Stimulated activated CD8-positive, alpha-beta memory T cell treated with anti-CD3 and anti-CD28 coated beads, Interleukin-4, amount 100 ng/mL, for 24 hours (primary cell): ENCODE measurements around the gene ANLN.
"Not testable (repeated sequence)": the region's sequence is repeated elsewhere in the genome, so short reads cannot be mapped to it uniquely, and the experiment has no call there.

Experiments used
- DNase-seq: peaks from one replicate; pipeline ENCODE4 v3.0.0-alpha.2; 2020; ENCODE audit warnings: low read depth

The ANLN gene

GRCh38 chr7:36389371-36390198 is at the start of gene ANLN:
Gene ANLN (plus strand): TSS chr7:36389862. CDS start chr7:36390027, 165 bp downstream.
- peak; percentile 73 for DNase-seq

- DNase-seq = no peak
These were observed 46.1 kb upstream of the ANLN start for GRCh38 chr7:36343548-36343947.

GRCh38 chr7:36344622-36345021 is 45.0 kb upstream of the ANLN start:
- DNase-seq = no peak

GRCh38 chr7:36346260-36346831 is 43.3 kb upstream of the ANLN start:
- no peak for DNase-seq

GRCh38 chr7:36348256-36348655 is 41.4 kb upstream of the ANLN start:
- no peak for DNase-seq

- no peak for DNase-seq
These were observed 40.9 kb upstream of the ANLN start for GRCh38 chr7:36348771-36349170.

- DNase-seq = no peak
These were observed 40.0 kb upstream of the ANLN start for GRCh38 chr7:36349626-36350025.

GRCh38 chr7:36355490-36355889 is 34.2 kb upstream of the ANLN start:
- DNase-seq = no peak

- DNase-seq = no peak
These were observed 32.6 kb upstream of the ANLN start for GRCh38 chr7:36357054-36357453.

- no peak for DNase-seq
These were observed 31.1 kb upstream of the ANLN start for GRCh38 chr7:36358589-36358988.

GRCh38 chr7:36360244-36360643 is 29.4 kb upstream of the ANLN start:
- no peak for DNase-seq

GRCh38 chr7:36361227-36361626 is 28.4 kb upstream of the ANLN start:
- DNase-seq = no peak

- DNase-seq = no peak
These were observed 26.1 kb upstream of the ANLN start for GRCh38 chr7:36363515-36363914.

- no peak for DNase-seq
These were observed 23.5 kb upstream of the ANLN start for GRCh38 chr7:36366005-36366717.

- DNase-seq = peak; percentile 83
These were observed 22.7 kb upstream of the ANLN start for GRCh38 chr7:36366718-36367560.

- DNase-seq = no peak
These were observed 22.0 kb upstream of the ANLN start for GRCh38 chr7:36367561-36368077.

- no peak for DNase-seq
These were observed 21.2 kb upstream of the ANLN start for GRCh38 chr7:36368496-36368895.

- DNase-seq = no peak
These were observed 20.5 kb upstream of the ANLN start for GRCh38 chr7:36369171-36369570.

- no peak for DNase-seq
These were observed 19.6 kb upstream of the ANLN start for GRCh38 chr7:36370046-36370445.

- DNase-seq = no peak
These were observed 17.5 kb upstream of the ANLN start for GRCh38 chr7:36372156-36372555.

- DNase-seq = not testable (repeated sequence)
These were observed 11.1 kb upstream of the ANLN start for GRCh38 chr7:36378555-36378954.
